Nucleus accumbens (tissue), 56 donors: ENCODE data around the gene AOPEP.

ENCODE experiments used
- DNase-seq, 56 donors: peaks; one replicate each; lab custom pipeline; 2025; lab: John Stamatoyannopoulos, UW

The AOPEP gene

GRCh38 chr9:95082401-95083084 lies 356.0 kb downstream of the AOPEP start:
- DNase-seq, result no peak

GRCh38 chr9:95083086-95083768 lies 356.7 kb downstream of the AOPEP start:
- DNase-seq, result no peak

GRCh38 chr9:95084254-95084934 lies 357.9 kb downstream of the AOPEP start:
- DNase-seq, result peak in 2 of 56 donors; percentile 40 to 42

- DNase-seq, result no peak
Measured at GRCh38 chr9:95085036-95085770, 358.7 kb downstream of the AOPEP start.

- DNase-seq, result peak in 3 of 56 donors; percentile 32 to 70 (median 52)
Measured at GRCh38 chr9:95085861-95086563, 359.5 kb downstream of the AOPEP start.

- DNase-seq, result peak in 1 of 56 donors; percentile 48
Measured at GRCh38 chr9:95086564-95086955, 360.1 kb downstream of the AOPEP start.

GRCh38 chr9:95087659-95088242 lies 361.3 kb downstream of the AOPEP start:
- peak in 1 of 56 donors; percentile 17 for DNase-seq

- DNase-seq, result no peak
Measured at GRCh38 chr9:95088421-95089161, 362.1 kb downstream of the AOPEP start.

- DNase-seq, result no peak
Measured at GRCh38 chr9:95089257-95090022, 362.9 kb downstream of the AOPEP start.

- peak in 6 of 56 donors; percentile 23 to 53 (median 40) for DNase-seq
Measured at GRCh38 chr9:95090023-95090791, 363.7 kb downstream of the AOPEP start.

GRCh38 chr9:95090871-95091577 lies 364.5 kb downstream of the AOPEP start:
- peak in 6 of 56 donors; percentile 26 to 38 (median 32) for DNase-seq

- DNase-seq, result no peak
Measured at GRCh38 chr9:95091601-95092261, 365.2 kb downstream of the AOPEP start.

GRCh38 chr9:95092262-95093072 lies 366.0 kb downstream of the AOPEP start:
- peak in 3 of 56 donors; percentile 36 to 50 (median 37) for DNase-seq

GRCh38 chr9:95093586-95093985 lies 367.1 kb downstream of the AOPEP start:
- no peak for DNase-seq

GRCh38 chr9:95094002-95094401 lies 367.5 kb downstream of the AOPEP start:
- no peak for DNase-seq
